Activated CD4-positive, alpha-beta memory T cell treated with anti-CD3 and anti-CD28 coated beads for 36 hours (primary cell): ENCODE data around the gene RIPOR1. TPM values are rescaled to one million over a fixed set of nuclear protein-coding genes. Genes with fewer than 3 reads are reported as not detected.
"Not testable (repeated sequence)": the region's sequence is repeated elsewhere in the genome, so short reads cannot be mapped to it uniquely, and the experiment has no call there.

ENCODE experiments used
- CTCF ChIA-PET: fragments of 350-600 bp; sonication (Branson Sonifier 250); formaldehyde crosslinking; loops from one replicate; lab custom pipeline; 2021; ENCODE audit warnings: antibody characterized with exemption, inconsistent platforms; lab: Charles Lee
- POLR2A ChIA-PET: fragments of 350-600 bp; sonication (Branson Sonifier 250); formaldehyde crosslinking; loops from one replicate; lab custom pipeline; 2021; ENCODE audit warnings: antibody characterized with exemption; lab: Charles Lee
- DNase-seq: peaks from one replicate; pipeline ENCODE4 v3.0.0-alpha.2; 2020
- H3K27ac Mint-ChIP-seq: one replicate; pipeline ENCODE4 v1.8.0; 2021; ENCODE audit warnings: mixed read lengths
- H3K27me3 Mint-ChIP-seq: one replicate; pipeline ENCODE4 v1.8.0; 2021; ENCODE audit warnings: mixed read lengths
- H3K36me3 Mint-ChIP-seq: one replicate; pipeline ENCODE4 v1.8.0; 2021; ENCODE audit warnings: mixed read lengths
- H3K4me1 Mint-ChIP-seq: one replicate; pipeline ENCODE4 v1.8.0; 2021; ENCODE audit warnings: low read depth, mixed read lengths
- H3K4me3 Mint-ChIP-seq: one replicate; pipeline ENCODE4 v1.8.0; 2021; ENCODE audit warnings: mild to moderate bottlenecking, mixed read lengths
- H3K9me3 Mint-ChIP-seq: one replicate; pipeline ENCODE4 v1.8.0; 2021; ENCODE audit warnings: mixed read lengths
- intact Hi-C: fragments of 100-400 bp; cut with micrococcal nuclease; formaldehyde crosslinking; loops from one replicate; pipeline ENCODE4 v1.15.1; 2023
- total RNA-seq, 2 experiments: library from RNA; stranded (reverse); gene quantifications; one replicate each; pipeline ENCODE4 v1.2.3, GENCODE V29; 2021

RIPOR1 gene
- total RNA-seq, 2 experiments from 2014 or later = 33.4 to 37.9 TPM

DNA sequence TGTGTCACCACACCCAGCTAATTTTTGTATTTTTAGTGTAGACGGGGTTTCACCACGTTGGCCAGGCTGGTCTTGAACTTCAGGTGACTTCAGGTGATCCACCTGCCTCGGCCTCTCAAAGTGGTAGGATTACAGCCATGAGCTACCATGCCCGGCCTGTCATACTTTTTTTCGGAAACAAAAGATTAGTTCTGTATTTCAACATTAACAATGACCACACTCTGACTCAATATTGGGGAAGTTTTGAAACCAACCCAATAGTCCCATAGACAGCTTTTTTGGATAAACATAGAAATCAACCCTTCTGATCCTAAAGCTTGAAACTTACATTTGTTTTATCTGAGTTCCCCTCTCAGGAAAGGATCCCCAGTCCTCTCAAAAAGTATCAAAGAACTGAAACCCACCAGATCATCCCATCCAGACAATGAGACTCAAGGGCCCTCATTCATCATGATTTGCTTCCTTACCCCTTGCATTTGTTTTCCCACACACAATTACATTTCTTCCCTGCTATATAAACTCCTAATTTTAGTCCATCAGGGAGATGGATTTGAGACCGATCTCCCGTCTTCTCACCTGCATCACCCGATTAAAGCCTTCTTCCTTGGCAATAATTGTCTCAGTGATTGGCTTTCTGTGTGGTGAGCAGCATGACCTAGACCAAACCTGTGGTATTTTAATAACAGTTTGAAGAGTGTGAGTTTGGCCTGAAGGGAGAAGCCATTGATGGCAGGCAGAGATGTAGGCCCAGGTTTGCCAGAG, 38.1 kb upstream of the RIPOR1 start:
- Mint-ChIP-seq H3K4me1 (no peaks in the 10 kb centered on the region), H3K4me3 (no peak overlapping the region), H3K36me3 (peaks cover 3% of the 10 kb centered on the region), H3K27ac (no peak overlapping the region), H3K9me3 (no peaks in the 10 kb centered on the region), H3K27me3 (no peaks in the 10 kb centered on the region)
- ChIA-PET CTCF (interaction anchor here (0.9 to 10.3 kb wide), 5 partner anchors 9 to 32 kb away, joined by 3 to 128 read pairs (median 13); partner anchors contain the start of gene ATP6V0D1), POLR2A (interaction anchor here (0.6 kb wide), 1 partner anchor 187 kb away, joined by 3 read pairs; no protein-coding TSS in a partner anchor)
- intact Hi-C loops = no loop called here
- DNase-seq = no peak

GRCh38 chr16:67499106-67499505, 29.5 kb upstream of the RIPOR1 start:
- no peaks in the 10 kb centered on the region for H3K27me3 Mint-ChIP-seq
- H3K4me1 Mint-ChIP-seq = peaks cover 9% of the 10 kb centered on the region
- intact Hi-C loops = no loop called here
- H3K36me3 Mint-ChIP-seq = no peaks in the 10 kb centered on the region
- no peak overlapping the region for H3K4me3 Mint-ChIP-seq
- no peaks in the 10 kb centered on the region for H3K9me3 Mint-ChIP-seq
- POLR2A ChIA-PET = no interaction called here
- CTCF ChIA-PET = interaction anchor here (10.3 kb wide), 1 partner anchor 15 kb away, joined by 128 read pairs; no protein-coding TSS in a partner anchor
- H3K27ac Mint-ChIP-seq = no peak overlapping the region
- no peak for DNase-seq

DNA sequence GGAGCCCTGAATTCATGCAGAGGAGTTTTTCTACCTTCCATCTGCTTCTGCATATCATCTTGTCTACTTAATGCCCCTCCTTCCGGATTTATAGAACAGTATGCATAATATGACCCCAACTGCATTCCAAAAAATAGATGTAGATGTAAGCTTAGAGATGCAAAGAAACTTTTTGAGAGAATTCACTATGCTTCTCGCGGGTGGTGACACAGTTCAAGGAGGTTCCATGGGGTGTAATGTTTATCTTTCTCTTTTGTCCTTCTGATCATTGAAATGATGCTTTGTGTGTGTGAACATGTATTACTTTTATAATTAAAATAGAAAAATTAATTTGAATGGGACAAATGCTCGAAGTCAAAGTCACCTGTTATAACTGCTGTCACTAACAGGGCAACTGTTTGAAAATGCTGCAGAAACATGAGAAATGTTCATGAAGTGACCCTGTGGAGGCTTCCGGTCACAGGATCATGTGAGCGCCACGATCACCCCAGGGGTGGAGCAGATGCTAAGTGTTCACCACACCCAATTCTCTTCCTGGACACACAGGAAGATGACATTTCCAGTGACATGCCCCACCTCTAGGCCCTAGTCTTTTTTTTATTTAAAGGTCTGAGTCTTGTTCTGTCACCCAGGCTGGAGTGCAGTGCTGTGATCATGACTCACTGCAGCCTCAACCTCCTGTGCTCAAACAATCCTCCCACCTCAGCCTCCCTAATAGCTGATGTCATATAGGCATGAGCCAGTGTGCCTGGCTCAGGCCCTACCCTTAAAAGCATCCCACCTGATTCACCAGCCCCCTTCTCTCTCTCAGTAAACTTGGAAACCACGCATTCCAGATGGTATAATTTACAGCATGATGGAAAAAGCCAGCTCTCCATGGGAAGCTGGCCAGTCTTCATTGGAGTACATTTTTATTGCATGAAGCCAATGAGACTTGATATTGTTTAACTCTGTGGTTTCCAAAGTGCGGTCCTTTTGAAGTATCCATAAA, 24.3 kb upstream of the RIPOR1 start:
- Mint-ChIP-seq H3K36me3 (peaks cover 2% of the 10 kb centered on the region), H3K27me3 (no peaks in the 10 kb centered on the region), H3K4me1 (peaks cover 42% of the 10 kb centered on the region), H3K9me3 (no peaks in the 10 kb centered on the region), H3K4me3 (no peak overlapping the region), H3K27ac (peak overlapping the region; percentile 82)
- ChIA-PET POLR2A (no interaction called here), CTCF (interaction anchor here (0.8 to 1.7 kb wide), 5 partner anchors 11 to 43 kb away, joined by 4 to 9 read pairs (median 5); no protein-coding TSS in a partner anchor)
- DNase-seq = peak; percentile 76
- intact Hi-C loops = loop anchor here (1.0 kb wide), 1 partner anchor 17 kb away; no protein-coding TSS in a partner anchor

- Mint-ChIP-seq H3K27ac (no peak overlapping the region), H3K27me3 (no peaks in the 10 kb centered on the region), H3K36me3 (peaks cover 2% of the 10 kb centered on the region), H3K4me3 (no peak overlapping the region), H3K4me1 (peaks cover 42% of the 10 kb centered on the region), H3K9me3 (no peaks in the 10 kb centered on the region)
- ChIA-PET CTCF (interaction anchor here (1.5 to 1.6 kb wide), 2 partner anchors 12 to 15 kb away, joined by 4 to 5 read pairs; no protein-coding TSS in a partner anchor), POLR2A (no interaction called here)
- no peak for DNase-seq
- intact Hi-C loops = no loop called here
These were observed 22.2 kb upstream of the RIPOR1 start for GRCh38 chr16:67506468-67506867.

DNA sequence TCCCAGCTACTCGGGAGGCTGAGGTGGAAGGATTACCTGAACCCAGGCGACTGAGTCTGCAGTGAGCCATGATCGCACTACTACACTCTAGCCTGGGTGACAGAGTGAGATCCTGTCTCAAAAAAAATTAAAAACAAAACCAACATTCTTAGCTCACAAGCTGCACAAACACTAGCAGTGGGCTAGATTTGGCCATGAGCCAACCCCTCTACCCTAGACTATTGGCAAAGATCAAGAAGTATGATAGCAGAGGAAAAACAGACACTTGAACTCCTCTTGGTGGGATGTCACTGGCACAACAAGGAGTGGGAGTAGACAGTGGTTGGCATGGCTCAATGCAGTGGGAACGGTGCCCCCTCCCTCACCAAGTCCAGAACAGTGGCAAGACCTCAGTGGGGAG, 19.6 kb upstream of the RIPOR1 start:
- no peaks in the 10 kb centered on the region for H3K27me3 Mint-ChIP-seq
- no peak for DNase-seq
- H3K9me3 Mint-ChIP-seq = no peaks in the 10 kb centered on the region
- no peak overlapping the region for H3K27ac Mint-ChIP-seq
- H3K4me3 Mint-ChIP-seq = no peak overlapping the region
- intact Hi-C loops = no loop called here
- H3K4me1 Mint-ChIP-seq = peaks cover 36% of the 10 kb centered on the region
- POLR2A ChIA-PET = no interaction called here
- CTCF ChIA-PET = interaction anchor here (0.9 to 1.8 kb wide), 4 partner anchors 12 to 136 kb away, joined by 3 to 10 read pairs (median 4); partner anchors contain the start of gene CARMIL2
- H3K36me3 Mint-ChIP-seq = peaks cover 2% of the 10 kb centered on the region

DNA sequence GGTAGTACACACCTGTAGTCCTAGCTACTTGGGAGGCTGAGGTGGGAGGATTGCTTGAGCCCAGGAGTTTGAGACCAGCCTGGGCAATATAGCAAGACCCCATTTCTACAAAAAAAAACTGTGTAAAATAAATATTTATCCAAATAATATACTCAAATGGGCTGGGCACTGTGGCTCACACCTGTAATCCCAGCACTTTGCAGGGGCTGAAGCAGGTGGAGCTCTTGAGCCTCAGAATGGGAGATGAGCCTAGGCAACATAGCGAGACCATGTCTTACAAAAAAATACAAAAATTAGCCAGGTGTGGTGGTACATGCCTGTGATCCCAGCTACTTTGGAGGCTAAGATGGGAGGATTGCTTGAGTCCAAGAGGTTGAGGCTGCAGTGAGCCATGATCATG, 14.7 kb upstream of the RIPOR1 start:
- H3K27ac Mint-ChIP-seq, H3K36me3 Mint-ChIP-seq, H3K27me3 Mint-ChIP-seq, H3K9me3 Mint-ChIP-seq, DNase-seq, POLR2A ChIA-PET, H3K4me3 Mint-ChIP-seq: not testable (repeated sequence)
- H3K4me1 Mint-ChIP-seq = peaks cover 11% of the 10 kb centered on the region
- intact Hi-C loops = loop anchor here (1.0 kb wide), 2 partner anchors 20 to 33 kb away; partner anchors contain the start of gene ATP6V0D1
- CTCF ChIA-PET = interaction anchor here (0.6 to 7.4 kb wide), 33 partner anchors 7 to 683 kb away, joined by 3 to 128 read pairs (median 4); partner anchors contain the start of genes ATP6V0D1, CARMIL2 and NAE1

GRCh38 chr16:67514382-67514828, 14.2 kb upstream of the RIPOR1 start:
- intact Hi-C loops = loop anchor here (1.0 kb wide), 2 partner anchors 20 to 33 kb away; partner anchors contain the start of gene ATP6V0D1
- no peaks in the 10 kb centered on the region for H3K27me3 Mint-ChIP-seq
- no peak overlapping the region for H3K4me3 Mint-ChIP-seq
- peaks cover 7% of the 10 kb centered on the region for H3K4me1 Mint-ChIP-seq
- peak; percentile 89 for DNase-seq
- ChIA-PET POLR2A (no interaction called here), CTCF (interaction anchor here (0.6 to 7.4 kb wide), 32 partner anchors 8 to 359 kb away, joined by 3 to 128 read pairs (median 4); partner anchors contain the start of genes ATP6V0D1, CARMIL2 and HSF4)
- H3K36me3 Mint-ChIP-seq = no peaks in the 10 kb centered on the region
- H3K27ac Mint-ChIP-seq = peak overlapping the region; percentile 35
- no peaks in the 10 kb centered on the region for H3K9me3 Mint-ChIP-seq

DNA sequence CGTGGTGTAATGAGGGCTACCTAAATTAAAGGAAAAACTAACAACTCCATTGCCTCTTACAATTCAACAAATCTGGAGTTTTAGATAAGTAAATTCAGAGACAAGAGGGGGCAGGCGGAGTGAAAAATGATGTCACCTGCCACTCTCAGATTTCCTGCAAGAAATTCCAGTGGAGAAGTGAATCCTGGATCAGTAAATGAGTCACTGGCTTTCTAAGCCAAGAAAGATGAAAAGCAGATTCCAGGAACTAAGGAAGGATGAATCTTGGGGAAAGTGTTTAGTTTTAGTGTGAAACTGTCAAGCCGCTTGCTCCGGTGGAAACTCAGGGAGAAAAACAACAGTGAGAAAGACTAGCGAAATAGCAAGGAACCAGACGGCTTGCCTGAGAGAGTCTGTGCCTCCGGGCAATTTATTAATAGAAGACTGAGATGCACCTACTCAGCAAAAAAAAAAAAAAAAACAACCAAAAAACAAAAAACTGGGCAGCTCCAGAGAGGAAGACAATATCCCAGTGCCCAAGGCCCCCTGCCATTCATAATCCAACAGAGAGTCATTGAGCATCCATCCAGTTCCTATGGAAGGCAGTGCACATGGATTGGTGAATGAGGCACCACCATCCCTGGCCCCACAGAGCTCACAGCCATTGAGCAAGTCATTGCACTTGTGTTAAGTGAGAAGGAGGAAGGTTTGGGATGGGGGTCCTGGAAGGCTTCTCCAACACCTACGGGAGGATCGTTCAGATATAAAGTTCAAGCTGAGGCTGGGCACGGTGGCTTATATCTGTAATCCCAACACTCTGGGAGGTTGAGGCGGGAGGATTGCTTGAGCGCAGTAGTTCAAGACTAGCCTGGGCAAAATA, 12.1 kb upstream of the RIPOR1 start:
- Mint-ChIP-seq H3K36me3 (no peaks in the 10 kb centered on the region), H3K4me3 (no peak overlapping the region), H3K27ac (no peak overlapping the region), H3K4me1 (peaks cover 11% of the 10 kb centered on the region), H3K27me3 (no peaks in the 10 kb centered on the region), H3K9me3 (no peaks in the 10 kb centered on the region)
- ChIA-PET POLR2A (no interaction called here), CTCF (interaction anchor here (1.0 to 7.4 kb wide), 7 partner anchors 12 to 151 kb away, joined by 3 to 128 read pairs (median 5); partner anchors contain the start of genes ATP6V0D1 and CARMIL2)
- no peak for DNase-seq
- intact Hi-C loops = no loop called here

DNA sequence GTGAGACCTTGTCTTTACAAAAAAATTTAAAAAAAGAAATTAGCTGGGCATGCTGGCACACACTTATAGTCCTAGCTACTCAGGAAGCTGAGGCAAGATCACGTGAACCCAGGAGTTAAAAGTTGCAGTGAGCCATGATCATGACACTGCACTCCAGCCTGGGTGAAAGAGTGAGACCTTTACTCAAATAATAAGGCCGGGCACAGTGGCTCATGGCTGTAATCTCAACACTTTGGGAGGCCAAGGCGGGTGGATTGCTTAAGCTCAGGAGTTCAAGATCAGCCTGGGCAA, 11.5 kb upstream of the RIPOR1 start:
- H3K4me3 Mint-ChIP-seq = no peak overlapping the region
- peaks cover 14% of the 10 kb centered on the region for H3K4me1 Mint-ChIP-seq
- intact Hi-C loops = no loop called here
- CTCF ChIA-PET = interaction anchor here (1.0 to 7.4 kb wide), 3 partner anchors 21 to 151 kb away, joined by 3 to 128 read pairs (median 58); partner anchors contain the start of gene ATP6V0D1
- H3K27ac Mint-ChIP-seq = no peak overlapping the region
- no peaks in the 10 kb centered on the region for H3K36me3 Mint-ChIP-seq
- H3K9me3 Mint-ChIP-seq = no peaks in the 10 kb centered on the region
- no peaks in the 10 kb centered on the region for H3K27me3 Mint-ChIP-seq
- POLR2A ChIA-PET = no interaction called here
- no peak for DNase-seq

DNA sequence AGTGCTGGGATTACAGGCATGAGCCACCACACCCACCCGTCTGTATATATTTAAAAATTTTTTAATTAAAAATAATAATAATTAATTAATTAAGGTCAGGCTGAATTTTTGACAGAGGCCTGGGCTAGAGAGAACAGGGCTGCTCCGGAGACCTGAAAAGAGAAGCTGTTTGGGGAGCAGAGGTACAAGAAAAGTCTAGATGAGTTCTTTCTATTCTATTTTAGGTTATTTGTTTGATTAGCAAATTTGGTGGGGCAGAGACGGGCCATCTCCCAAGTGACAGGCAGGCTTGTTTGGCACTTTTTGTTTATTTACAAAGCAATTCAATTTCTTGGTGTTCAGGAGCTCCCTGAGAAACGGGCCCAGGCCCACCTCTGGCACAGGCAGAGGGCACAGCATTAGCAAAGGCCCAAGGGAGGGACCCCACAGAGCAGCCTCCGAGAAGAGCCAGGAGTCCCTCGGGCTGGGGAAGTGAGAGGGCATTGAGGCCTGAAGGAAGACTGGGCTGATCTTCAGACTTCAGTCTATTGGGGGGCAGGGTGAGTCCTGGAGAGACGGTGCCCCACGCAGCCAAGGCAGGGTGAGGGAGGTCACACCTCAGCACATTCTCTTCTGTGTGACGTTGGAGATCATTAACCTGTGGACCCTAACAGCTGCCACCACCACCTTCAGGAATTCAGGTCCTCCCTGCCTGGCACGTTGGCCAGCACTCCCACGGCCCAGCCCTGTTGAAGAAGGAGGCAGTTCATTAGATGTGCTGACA, 10.8 kb upstream of the RIPOR1 start:
- H3K4me1 Mint-ChIP-seq = peaks cover 14% of the 10 kb centered on the region
- intact Hi-C loops = no loop called here
- no peak overlapping the region for H3K27ac Mint-ChIP-seq
- POLR2A ChIA-PET = no interaction called here
- H3K36me3 Mint-ChIP-seq = no peaks in the 10 kb centered on the region
- CTCF ChIA-PET = interaction anchor here (1.0 to 7.4 kb wide), 3 partner anchors 22 to 150 kb away, joined by 3 to 128 read pairs (median 58); partner anchors contain the start of gene ATP6V0D1
- H3K27me3 Mint-ChIP-seq = no peaks in the 10 kb centered on the region
- DNase-seq = no peak
- no peak overlapping the region for H3K4me3 Mint-ChIP-seq
- no peaks in the 10 kb centered on the region for H3K9me3 Mint-ChIP-seq
